Measurements from ENCODE around the gene ADAMTS19. TPM values are rescaled to one million over a fixed set of nuclear protein-coding genes. Genes with fewer than 3 reads are reported as not detected.

The ADAMTS19 gene
- total and polyA plus RNA-seq, 2 of the 8 experiments (the other 6 are each of a cell fraction or from before 2014, with no cell fraction given): 17.3 to 28.8 TPM

- TF ChIP-seq CHD7 (IDR thresholded peaks at IDR 0.05; ENCODE audit: insufficient replicate concordance, low read length): no peak
- TF ChIP-seq CHD1 (IDR thresholded peaks at IDR 0.05; ENCODE audit: low read depth, low read length): no peak
- no peak for TF ChIP-seq CBX8 (IDR thresholded peaks at IDR 0.05; ENCODE audit: borderline replicate concordance, low read depth, low read length)
- no peak for TF ChIP-seq JUN (IDR thresholded peaks at IDR 0.05; ENCODE audit: low read depth, low read length)
- TF ChIP-seq SAP30 (IDR thresholded peaks at IDR 0.05; ENCODE audit: insufficient read depth, insufficient replicate concordance, low read length): no peak
- TF ChIP-seq TCF12 (IDR thresholded peaks at IDR 0.05; ENCODE audit: low read depth, low read length): no peak
- TF ChIP-seq HDAC6 (IDR thresholded peaks at IDR 0.05; ENCODE audit: low read depth, low read length): no peak
- no peak for TF ChIP-seq TEAD4 (IDR thresholded peaks at IDR 0.05; ENCODE audit: low read depth, low read length)
These were observed 192.9 kb downstream of the ADAMTS19 start (continued) for GRCh38 chr5:129653057-129653375.
